Nucleus accumbens (tissue), 56 donors: ENCODE data around the gene ZNF302.
"Not testable (repeated sequence)": the region's sequence is repeated elsewhere in the genome, so short reads cannot be mapped to it uniquely, and the experiment has no call there.

ENCODE experiments used
- DNase-seq, 56 donors: peaks; one replicate each; lab custom pipeline; 2025; lab: John Stamatoyannopoulos, UW

ZNF302 gene

DNA sequence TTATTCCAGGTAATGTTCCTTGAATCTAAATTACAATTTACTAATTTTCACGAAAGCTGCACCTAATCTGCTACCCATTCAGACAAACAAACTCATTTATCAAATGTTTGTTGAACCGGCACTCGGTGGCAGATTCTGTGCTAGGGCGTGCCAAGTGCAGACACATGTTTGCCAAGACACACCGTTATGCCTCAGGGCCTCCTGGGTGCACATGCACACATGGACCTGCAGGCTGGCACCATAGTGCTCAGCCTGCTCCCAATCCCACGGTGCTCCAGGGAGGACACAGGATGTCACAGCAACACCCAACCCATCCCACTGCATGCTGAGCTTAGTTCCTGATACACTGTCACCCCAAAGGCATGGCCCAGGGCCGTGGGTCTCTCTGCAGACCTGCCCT is 8.2 kb upstream of the ZNF302 start:
- DNase-seq, result no peak

DNA sequence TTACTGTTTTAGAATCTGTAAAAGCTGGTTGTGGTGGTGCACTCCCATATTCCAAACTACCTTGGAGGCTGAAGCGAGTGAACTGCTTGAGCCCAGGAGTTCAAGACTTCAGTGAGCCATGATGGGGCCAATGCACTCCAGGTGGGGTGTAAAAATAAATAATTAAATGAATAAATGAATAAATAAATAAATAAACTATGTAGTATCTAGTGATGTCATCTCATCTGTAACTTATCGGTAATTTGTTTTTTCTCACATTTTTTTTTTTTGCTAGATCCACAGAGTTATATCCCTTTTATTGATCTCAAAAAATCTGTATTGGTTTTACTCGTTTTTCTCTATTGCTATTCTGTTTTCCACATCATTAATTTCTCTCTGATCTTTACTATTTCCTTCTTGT is 5.5 kb upstream of the ZNF302 start:
- DNase-seq, result no peak

DNA sequence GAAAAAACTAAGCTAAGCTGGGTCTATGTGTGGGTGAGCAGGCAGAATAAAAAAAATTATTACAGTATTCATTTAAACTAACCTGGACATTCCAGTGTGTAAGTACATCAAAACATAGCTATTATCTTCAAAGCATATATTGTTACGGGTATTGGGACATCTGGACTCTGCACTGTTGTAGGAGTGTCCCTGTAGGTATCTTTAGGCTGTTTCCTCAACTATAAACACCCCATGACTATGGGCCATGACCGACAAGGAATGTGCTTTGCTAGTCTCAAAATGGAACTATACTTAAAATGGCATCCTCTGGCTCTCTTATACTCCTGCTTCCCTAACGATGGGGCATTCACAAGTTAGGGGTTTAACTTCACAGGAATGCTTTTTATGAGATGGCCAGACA is 3.9 kb upstream of the ZNF302 start:
- DNase-seq, result no peak

DNA sequence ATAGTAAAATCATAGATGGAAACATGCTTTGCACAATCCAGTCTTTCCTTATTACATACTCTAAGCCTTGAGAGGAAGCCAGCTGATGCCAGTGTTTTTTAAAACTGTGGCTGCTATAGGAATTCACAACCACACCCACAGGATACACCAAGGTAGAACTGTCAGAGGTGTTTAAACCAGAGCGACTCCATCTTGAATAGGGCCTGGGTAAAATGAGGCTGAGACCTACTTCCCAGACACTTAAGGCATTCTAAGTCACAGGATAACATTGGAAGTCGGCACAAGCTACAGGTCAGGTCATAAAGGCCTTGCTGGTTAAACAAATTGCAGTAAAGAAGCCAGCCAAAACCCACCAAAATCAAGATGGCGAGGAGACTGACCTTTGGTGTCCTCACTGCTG is 2.2 kb upstream of the ZNF302 start:
- DNase-seq, result no peak

DNA sequence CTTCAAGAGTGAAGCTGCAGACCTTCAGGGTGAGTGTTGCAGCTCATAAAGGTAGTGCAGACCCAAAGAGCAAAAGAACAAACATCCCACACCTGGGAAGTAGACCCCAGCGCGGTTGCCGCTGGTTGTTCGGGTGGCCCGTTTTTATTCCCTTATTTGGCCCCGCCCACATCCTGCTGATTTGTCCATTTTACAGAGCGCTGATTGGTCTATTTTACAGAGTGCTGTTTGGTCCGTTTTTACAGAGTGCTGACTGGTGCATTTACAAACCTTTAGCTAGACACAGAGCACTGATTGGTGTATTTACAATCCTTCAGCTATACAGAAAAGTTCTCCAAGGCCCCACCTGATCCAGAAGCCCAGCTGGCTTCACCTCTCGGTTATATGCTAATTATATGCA is 1.6 kb upstream of the ZNF302 start:
- no peak for DNase-seq

DNA sequence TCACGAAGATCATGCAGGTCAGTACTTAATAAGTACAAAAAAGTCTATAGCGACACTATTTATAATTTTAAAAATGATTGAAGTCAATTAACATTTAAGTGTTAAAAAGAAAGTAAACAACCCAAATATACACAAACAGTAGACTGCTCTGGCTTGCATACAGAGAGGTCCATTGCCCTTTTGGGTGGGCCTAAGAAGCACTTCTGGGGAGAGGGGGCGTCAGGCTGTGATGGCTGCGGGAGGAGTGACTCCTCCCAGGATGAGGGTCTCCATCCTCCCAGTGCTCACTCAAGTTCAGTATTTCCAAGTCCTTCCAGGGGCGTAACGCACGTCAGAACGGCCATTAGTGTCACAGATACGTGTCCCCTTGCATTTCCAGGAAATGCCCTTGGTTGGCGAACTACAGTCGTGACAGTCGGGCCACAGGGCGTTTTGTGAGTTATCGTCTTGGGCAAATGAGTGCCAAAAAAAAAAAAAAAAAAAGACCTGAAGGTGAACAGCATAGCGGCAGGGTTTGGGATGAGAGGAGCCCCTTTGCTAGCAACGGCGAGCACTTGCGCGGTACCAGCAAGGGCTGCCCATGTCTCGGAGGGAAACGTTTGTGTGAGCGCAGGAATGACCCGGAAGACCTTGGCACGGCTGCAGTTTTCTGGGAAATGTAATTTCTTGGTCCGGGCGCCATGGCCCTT is 637 bp upstream of the ZNF302 start, which contains the start of gene SCGB2B2:
SCGB2B2 (minus strand) TSS at position 463 of the 689 bp plus-strand sequence. CDS start 82,596 bp downstream, outside the sequence.
- DNase-seq, result peak in 46 of 56 donors; percentile 74 to 98 (median 92)

DNA sequence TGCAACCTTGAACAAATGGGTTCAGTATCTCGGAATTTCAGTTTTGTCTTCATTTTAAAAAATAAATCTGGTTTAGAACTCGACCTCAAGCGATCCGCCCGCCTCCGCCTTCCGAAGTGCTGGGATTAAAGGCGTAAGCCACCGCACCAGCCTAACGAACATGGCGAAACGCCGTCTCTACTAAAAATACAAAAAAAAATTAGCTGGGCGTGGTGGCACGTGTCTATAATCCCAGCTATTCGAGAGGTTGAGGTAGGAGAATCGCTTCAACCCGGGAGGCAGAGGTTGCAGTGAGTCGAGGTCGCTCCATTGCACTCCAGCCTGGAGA is 571 bp downstream of the ZNF302 start:
- DNase-seq, result peak in 7 of 56 donors; percentile 32 to 66 (median 53)

DNA sequence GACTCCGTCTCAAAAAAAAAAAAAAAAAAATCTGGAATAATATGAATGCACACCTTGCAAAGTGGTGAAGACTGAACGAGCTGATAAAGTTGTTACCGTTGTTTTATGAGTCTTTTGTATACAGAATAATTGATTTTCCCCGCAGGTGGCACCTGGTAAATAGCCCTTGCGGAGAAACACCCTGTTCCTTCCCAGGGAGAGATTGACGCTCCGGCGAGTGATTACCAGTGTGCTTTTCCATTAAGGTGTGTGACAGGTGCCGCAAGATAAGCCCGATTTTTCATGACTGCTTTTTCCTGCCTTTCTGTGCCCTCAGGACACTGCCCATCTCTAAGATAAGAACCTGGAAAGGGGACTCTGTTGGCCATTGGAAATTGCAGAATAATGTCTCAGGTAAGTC is 943 bp downstream of the ZNF302 start:
- no peak for DNase-seq

DNA sequence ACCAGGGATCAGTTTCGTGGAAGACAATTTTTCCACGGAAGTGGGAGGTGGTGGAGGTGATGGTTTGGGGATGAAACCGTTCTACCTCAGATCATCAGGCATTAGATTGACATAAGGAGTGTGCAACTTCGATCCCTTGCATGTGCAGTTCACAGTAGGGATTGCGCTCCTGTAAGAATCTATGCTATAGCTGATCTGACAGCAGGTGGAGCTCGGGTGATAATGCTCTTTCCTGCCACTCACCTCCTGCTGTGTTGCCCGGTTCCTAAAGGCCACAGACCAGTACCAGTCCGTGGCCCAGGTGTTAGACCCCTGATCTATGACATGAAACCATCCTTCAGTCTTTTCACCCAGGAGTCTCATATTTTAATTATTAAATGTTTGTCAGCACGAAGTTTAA is 4.0 kb downstream of the ZNF302 start:
- no peak for DNase-seq

DNA sequence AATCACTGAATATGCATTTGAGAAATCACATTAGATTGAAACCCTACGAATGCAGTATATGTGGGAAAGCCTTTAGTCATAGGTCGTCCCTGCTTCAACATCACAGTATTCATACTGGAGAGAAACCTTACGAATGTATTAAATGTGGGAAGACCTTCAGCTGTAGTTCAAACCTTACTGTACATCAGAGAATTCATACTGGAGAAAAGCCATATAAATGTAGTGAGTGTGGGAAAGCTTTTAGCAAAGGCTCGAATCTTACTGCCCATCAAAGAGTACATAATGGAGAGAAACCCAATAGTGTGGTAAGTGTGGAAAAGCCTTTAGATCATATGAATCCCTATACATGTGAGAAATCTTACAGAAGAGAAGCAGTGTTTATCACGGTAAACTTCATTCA is 7.8 kb downstream of the ZNF302 start:
- not testable (repeated sequence) for DNase-seq

DNA sequence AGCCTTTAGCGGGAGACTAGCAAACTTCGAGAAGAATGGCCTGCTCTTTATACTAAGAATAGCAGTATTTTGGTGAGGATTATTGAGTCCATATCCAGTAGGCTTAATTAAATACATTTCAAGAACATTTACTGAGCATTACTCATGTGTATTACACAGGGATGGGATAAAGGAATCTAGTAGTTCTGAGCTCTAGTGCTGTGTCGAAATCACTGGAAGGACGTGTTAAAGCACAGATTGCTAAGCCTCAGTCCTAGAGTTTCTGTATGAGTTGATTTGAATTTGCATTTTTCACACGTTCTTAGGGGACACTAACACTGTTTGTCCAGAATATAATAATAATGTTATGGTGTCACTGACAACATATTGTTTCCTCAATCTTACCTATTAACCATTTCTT is 9.0 kb downstream of the ZNF302 start:
- no peak for DNase-seq

DNA sequence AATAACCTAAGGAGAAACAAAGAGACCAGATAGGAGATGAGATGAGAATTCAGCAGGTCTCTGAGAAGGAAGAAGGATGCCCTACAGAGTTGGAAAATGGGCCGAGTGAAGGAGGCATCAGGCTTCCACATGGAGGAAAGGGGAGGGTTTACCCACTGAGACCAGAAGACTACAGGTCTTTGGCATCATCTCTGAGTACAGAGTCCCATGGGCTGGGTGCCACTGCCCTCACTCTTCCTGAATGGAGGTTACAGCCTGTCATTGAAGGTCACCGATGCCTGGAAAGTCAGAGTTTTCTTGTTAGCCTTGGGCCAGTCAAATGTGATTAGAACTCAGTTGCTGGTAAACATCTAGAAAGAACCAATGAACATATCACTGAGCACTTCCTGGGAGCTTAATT is 9.9 kb downstream of the ZNF302 start:
- DNase-seq, result no peak

DNA sequence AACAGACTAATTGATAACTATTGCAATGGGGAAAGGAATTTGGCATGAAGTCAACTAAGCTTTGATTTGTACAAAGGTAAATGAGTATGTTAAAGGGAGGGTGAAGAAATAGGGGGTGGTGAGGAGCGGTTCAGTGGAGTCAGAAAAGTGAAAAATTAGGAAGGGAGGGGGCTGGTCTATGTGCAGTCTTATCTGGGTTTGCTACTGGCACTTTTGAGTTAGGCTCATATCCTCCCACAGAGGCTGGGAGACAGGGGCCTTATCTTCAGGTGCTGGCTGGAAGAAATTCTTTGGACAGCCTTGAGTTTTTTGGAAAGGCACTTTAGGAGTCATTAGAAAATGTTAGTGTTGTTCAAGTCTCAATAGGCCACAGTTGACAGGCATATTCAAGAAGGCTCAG is 11.1 kb downstream of the ZNF302 start:
- no peak for DNase-seq

DNA sequence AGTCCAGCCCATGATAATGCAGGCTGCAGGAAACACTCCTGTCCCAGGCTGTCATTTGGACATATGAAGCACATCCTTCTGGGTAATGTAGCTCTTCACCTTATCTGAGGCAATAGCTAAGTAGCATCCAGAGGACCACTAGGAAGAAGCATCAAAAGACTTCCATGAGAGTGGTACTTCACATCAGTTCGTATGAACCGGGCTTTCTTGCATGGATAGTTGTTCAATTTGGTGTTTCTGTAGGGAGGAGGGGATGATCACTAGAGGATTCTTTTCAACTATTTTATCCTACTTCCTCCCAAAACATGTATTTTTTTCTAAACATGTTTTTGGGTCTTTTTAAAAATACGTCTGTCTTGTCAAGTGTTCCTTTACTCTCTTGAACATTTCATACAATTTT is 12.9 kb downstream of the ZNF302 start:
- no peak for DNase-seq

DNA sequence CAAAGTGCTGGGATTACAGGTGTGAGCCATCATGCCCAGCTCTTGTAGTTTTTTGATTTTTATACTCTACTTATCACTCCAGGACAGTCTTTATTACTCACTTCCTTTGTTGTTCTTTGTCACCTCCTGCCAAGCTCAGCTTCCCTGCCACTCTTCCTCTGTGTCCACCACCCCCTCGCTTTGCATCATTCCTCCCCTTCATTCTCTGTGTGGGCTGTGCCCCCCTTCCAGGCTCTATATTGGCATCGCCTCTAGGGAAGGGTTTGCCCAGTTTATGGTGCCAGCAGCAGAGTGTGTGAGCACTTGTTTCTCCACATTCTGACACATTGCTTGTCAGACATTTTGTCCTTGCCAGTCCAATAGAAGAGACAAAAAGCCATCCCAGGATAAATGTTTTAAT is 15.1 kb downstream of the ZNF302 start:
- no peak for DNase-seq

DNA sequence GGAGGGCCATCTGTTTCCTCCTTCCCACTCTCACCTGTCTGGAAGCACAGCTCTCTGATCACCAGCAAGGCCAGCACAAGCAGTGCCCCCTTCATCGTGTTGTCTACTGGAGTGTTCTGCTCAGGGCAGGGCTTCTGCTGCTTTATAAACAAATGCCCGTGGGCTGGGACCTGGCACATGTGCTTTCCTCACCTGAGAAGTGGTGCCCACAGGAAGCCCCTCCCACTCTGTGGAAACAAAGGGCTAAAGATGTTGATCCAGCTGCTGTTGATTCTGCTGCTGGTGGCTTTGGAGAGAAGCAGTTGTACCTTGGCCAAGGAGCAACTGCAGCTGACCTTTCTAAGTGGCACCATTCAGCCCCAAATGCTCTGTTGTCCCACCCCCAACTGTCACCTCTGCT is 30.2 kb downstream of the ZNF302 start:
- DNase-seq, result no peak

DNA sequence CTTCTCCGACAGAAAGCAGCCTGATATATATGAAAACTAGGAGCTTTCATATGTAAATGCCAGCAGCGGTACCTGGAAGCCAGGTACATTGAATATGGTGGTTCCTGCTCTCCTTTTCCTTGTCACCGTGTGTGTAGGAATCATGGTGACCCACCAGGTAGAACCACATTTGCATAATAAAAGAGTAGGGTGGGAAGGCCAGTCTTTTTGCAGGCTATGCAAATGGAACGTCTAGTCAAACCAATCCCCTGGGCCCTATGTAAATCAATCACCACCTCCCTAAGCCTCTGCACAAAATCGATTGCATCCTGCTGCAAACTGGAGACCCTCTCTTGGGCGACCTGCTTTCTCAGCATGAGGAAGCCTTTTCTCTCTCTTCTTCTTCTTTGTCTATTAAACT is 34.4 kb downstream of the ZNF302 start:
- DNase-seq, result no peak

DNA sequence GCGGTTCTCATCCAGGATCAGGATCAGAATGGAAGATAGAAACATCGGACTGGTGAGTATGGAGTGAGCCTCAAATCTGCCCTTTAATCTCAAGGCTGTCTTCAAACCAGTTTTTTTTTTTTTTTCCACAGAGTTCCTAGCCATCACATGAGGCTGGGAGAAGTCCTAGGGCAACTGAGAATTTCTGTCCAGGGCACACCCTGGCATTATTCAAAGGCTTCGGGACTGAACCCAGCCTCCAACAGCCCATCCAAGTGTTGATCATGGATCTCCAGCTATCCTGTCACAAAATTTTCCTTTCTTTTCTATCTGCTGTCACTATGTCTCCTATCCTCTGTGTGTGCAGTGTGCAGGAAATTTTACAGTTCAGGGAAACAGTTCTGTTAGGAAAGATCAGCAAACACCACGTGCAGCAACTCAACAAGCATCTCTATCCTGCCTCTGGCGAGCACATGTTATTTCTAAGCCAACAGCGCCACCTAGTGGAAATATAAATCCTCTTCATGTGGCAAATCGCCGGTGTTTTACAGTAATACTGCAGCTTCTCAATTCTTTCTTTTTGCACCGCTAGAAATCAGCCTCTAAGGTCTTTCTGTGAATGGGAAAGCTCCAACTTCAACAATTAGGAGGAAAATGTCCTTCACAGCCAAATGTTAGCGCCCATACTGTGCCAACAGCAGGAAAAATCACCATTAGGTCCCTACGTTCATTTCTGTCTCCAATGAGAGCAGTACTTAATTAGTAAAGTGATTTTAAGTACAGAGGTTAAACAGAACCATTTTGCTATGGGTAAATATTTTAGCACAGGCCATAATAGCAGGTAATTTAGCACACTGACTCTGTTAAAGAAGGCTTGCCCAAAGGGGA is 35.1 kb downstream of the ZNF302 start:
- peak in 36 of 56 donors; percentile 1 to 60 (median 26) for DNase-seq

DNA sequence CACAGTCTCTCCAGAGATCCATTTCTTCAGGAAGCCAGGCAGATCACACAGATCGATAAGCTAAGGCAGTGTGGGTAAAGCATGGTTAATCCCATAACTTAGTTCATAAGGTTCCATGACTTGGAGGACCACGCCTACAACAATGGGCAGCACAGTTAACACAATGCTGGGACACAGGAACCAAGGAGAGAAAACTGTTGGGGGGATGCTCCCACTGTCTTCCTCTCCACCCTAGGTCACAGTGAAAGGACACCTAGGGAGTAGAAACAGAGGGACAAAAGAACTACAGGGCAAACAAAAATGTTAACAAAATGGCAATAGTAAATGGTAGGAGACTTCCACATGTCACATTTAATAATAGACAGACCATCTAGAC is 35.8 kb downstream of the ZNF302 start:
- no peak for DNase-seq

DNA sequence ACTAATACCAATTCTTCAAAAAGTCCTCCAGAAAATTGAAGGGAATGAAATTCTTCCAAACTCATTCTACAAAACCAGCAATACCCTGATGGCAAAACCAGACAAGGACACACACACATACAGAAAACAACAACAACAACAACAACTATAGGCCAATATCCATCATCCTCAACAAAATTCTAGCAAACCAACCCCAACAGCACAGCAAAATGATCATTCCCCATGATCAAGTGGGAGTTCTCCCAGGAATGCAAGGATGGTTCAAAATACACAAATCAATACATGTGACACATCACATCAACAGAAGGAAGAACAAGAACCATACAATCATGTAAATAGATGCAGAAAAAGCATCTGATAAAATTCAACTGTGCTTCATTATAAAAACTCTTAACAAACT is 37.9 kb downstream of the ZNF302 start:
- DNase-seq, result no peak

DNA sequence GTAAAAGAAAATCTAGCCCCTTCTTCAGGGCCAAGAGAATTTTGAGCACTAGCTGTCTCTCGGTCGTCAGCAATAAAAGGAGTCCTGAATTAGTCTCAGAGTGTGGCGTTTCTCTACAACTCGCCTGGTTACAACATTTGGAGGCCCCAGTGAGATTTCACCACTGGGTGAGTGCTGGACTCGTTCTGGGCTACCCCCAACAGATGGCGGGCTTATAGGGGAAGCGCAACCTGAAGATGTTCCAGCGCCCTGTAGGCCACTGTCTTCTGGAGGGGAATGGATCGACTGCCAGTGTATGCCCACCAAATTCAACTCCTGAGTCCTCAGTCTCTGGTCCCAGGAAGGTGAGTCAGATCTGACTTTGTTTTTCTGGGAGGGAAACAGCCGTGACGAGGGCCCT is 44.9 kb downstream of the ZNF302 start:
- DNase-seq, result no peak

DNA sequence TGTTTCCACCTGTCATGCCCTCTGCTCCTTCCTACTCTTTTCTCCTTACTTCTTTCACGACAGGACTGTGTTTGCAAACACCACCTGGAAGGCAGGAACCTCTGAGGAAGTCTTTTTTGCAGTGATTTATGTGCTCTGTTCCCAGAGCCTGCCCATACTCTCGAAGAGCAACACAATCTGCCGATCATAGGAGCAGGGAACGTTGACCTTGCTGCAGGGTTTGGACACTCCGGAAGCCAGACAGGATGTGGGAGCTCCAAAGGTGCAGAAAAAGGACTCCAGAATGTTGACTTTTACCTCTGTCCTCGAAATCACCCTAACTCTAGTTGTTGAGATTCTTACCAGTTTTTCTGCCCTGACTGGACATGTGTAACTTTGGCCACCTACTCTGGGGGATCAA is 47.9 kb downstream of the ZNF302 start:
- DNase-seq, result no peak
